Measurements from ENCODE around the gene GRAPL. TPM values are rescaled to one million over a fixed set of nuclear protein-coding genes. Genes with fewer than 3 reads are reported as not detected.

The GRAPL gene
- not detected in 2 replicates for total RNA-seq

GRCh38 chr17:19127148-19127980 is at the start of gene GRAPL:
TSS of gene GRAPL (plus strand) at chr17:19127589. CDS start at chr17:19127620, 31 bp downstream.

Other genes starting within 250 kb of the GRAPL start
- not detected in 2 replicates for gene SLC5A10, start 175.4 kb upstream of the GRAPL start, total RNA-seq
- gene FAM83G, start 122.8 kb upstream of the GRAPL start, total RNA-seq: 50.9 and 75.6 TPM in 2 replicates
- gene GRAP, start 80.6 kb upstream of the GRAPL start, total RNA-seq: 1.3 TPM in 1 of 2 replicates, not detected in the other
- 15.1 and 19.1 TPM in 2 replicates for gene EPN2, start 109.8 kb downstream of the GRAPL start, total RNA-seq
- gene B9D1, start 235.1 kb downstream of the GRAPL start, total RNA-seq: 29.5 and 34.6 TPM in 2 replicates